Measurements from ENCODE around the gene SLC25A40. TPM values are rescaled to one million over a fixed set of nuclear protein-coding genes. Genes with fewer than 3 reads are reported as not detected.
A peak's percentile ranks its signal among the peaks of the same experiment; 100 is the strongest.
"Not testable (repeated sequence)": the region's sequence is repeated elsewhere in the genome, so short reads cannot be mapped to it uniquely, and the experiment has no call there.

The SLC25A40 gene
- total RNA-seq, 1 donor from 2014 or later = 13.5 TPM

GRCh38 chr7:87875151-87876039, 765 bp downstream of the SLC25A40 start:
- H3K9me3 Mint-ChIP-seq (ENCODE audit: unreplicated experiment) = peaks cover 5% of the 10 kb centered on the region
- TF ChIP-seq, protein P1, sequence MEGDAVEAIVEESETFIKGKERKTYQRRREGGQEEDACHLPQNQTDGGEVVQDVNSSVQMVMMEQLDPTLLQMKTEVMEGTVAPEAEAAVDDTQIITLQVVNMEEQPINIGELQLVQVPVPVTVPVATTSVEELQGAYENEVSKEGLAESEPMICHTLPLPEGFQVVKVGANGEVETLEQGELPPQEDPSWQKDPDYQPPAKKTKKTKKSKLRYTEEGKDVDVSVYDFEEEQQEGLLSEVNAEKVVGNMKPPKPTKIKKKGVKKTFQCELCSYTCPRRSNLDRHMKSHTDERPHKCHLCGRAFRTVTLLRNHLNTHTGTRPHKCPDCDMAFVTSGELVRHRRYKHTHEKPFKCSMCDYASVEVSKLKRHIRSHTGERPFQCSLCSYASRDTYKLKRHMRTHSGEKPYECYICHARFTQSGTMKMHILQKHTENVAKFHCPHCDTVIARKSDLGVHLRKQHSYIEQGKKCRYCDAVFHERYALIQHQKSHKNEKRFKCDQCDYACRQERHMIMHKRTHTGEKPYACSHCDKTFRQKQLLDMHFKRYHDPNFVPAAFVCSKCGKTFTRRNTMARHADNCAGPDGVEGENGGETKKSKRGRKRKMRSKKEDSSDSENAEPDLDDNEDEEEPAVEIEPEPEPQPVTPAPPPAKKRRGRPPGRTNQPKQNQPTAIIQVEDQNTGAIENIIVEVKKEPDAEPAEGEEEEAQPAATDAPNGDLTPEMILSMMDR (IDR thresholded peaks at IDR 0.05; ENCODE audit: partially characterized antibody, unreplicated experiment) = no peak
- H3K4me1 Mint-ChIP-seq (ENCODE audit: low read depth, unreplicated experiment) = peaks cover 4% of the 10 kb centered on the region
- peak overlapping the region; percentile 96 for H3K4me3 Mint-ChIP-seq (ENCODE audit: unreplicated experiment)
- peaks cover 2% of the 10 kb centered on the region for H3K27me3 Mint-ChIP-seq (ENCODE audit: unreplicated experiment)
- DNase-seq = peak; percentile 59
- H3K27ac Mint-ChIP-seq (ENCODE audit: unreplicated experiment) = peak overlapping the region; percentile 49
- peaks cover 6% of the 10 kb centered on the region for H3K36me3 Mint-ChIP-seq (ENCODE audit: unreplicated experiment)

- DNase-seq = no peak
- TF ChIP-seq, protein P1 (IDR thresholded peaks at IDR 0.05; ENCODE audit: partially characterized antibody, unreplicated experiment) = no peak
- no peak overlapping the region for H3K4me3 Mint-ChIP-seq (ENCODE audit: unreplicated experiment)
- H3K27ac Mint-ChIP-seq (ENCODE audit: unreplicated experiment) = no peak overlapping the region
- H3K36me3 Mint-ChIP-seq (ENCODE audit: unreplicated experiment) = peaks cover 6% of the 10 kb centered on the region
- peaks cover 4% of the 10 kb centered on the region for H3K4me1 Mint-ChIP-seq (ENCODE audit: low read depth, unreplicated experiment)
- peaks cover 2% of the 10 kb centered on the region for H3K27me3 Mint-ChIP-seq (ENCODE audit: unreplicated experiment)
- H3K9me3 Mint-ChIP-seq (ENCODE audit: unreplicated experiment) = peaks cover 5% of the 10 kb centered on the region
These were observed 2.1 kb downstream of the SLC25A40 start for GRCh38 chr7:87874066-87874465.

- H3K9me3 Mint-ChIP-seq (ENCODE audit: unreplicated experiment); H3K4me3 Mint-ChIP-seq (ENCODE audit: unreplicated experiment); H3K27me3 Mint-ChIP-seq (ENCODE audit: unreplicated experiment); H3K4me1 Mint-ChIP-seq (ENCODE audit: low read depth, unreplicated experiment); H3K27ac Mint-ChIP-seq (ENCODE audit: unreplicated experiment); H3K36me3 Mint-ChIP-seq (ENCODE audit: unreplicated experiment); DNase-seq: not testable (repeated sequence)
These were observed 2.8 kb downstream of the SLC25A40 start for GRCh38 chr7:87873328-87873727.

DNA sequence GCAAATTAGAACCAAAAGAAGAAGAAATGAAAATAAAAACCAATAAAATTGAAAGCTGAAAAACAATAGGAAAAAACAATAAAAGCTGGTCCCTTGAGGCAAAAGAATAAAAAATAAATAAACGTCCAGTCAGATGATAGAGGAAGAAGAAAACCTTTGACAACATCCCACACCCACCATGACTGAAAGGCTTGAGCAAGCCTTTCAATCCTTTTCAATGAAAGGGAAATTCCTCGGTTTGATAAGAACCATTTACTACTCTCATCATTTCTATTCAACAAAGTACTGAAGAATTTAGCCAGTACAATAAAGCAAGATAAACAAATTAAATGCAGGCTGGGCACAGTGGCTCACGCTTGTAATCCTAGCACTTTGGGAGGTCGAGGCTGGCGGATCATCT, 3.8 kb downstream of the SLC25A40 start:
- no peak overlapping the region for H3K4me3 Mint-ChIP-seq (ENCODE audit: unreplicated experiment)
- H3K9me3 Mint-ChIP-seq (ENCODE audit: unreplicated experiment) = peaks cover 5% of the 10 kb centered on the region
- no peaks in the 10 kb centered on the region for H3K4me1 Mint-ChIP-seq (ENCODE audit: low read depth, unreplicated experiment)
- peaks cover 2% of the 10 kb centered on the region for H3K27me3 Mint-ChIP-seq (ENCODE audit: unreplicated experiment)
- no peak for DNase-seq
- TF ChIP-seq, protein P1 (IDR thresholded peaks at IDR 0.05; ENCODE audit: partially characterized antibody, unreplicated experiment) = no peak
- H3K27ac Mint-ChIP-seq (ENCODE audit: unreplicated experiment) = no peak overlapping the region
- H3K36me3 Mint-ChIP-seq (ENCODE audit: unreplicated experiment) = peaks cover 10% of the 10 kb centered on the region

GRCh38 chr7:87870471-87870870, 5.7 kb downstream of the SLC25A40 start:
- Mint-ChIP-seq H3K4me1 (ENCODE audit: low read depth, unreplicated experiment) (no peaks in the 10 kb centered on the region), H3K36me3 (ENCODE audit: unreplicated experiment) (peaks cover 24% of the 10 kb centered on the region), H3K27me3 (ENCODE audit: unreplicated experiment) (no peaks in the 10 kb centered on the region), H3K4me3 (ENCODE audit: unreplicated experiment) (no peak overlapping the region), H3K27ac (ENCODE audit: unreplicated experiment) (no peak overlapping the region), H3K9me3 (ENCODE audit: unreplicated experiment) (peaks cover 4% of the 10 kb centered on the region)
- TF ChIP-seq, protein P1 (IDR thresholded peaks at IDR 0.05; ENCODE audit: partially characterized antibody, unreplicated experiment) = no peak
- no peak for DNase-seq

DNA sequence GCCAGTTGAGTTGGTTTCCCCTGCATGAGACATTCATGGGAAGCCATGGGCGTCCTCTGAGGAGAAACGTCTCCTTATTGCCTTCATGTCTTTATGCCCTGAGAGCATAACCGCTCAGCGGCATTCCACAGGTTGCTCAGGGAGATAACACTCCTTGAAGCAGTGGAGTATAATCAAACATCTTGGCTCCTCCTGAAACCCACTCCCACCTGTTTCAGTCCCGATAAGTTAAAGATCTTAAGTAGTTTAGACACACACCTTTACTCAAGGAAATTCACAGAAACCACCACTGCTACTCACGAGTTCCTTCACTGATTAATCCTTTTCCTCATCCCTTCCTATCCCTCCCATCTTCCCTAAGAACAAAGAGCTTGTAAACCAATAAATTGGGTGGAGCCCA, 9.6 kb downstream of the SLC25A40 start:
- not testable (repeated sequence) for H3K9me3 Mint-ChIP-seq (ENCODE audit: unreplicated experiment); H3K4me1 Mint-ChIP-seq (ENCODE audit: low read depth, unreplicated experiment); DNase-seq; H3K27me3 Mint-ChIP-seq (ENCODE audit: unreplicated experiment); H3K27ac Mint-ChIP-seq (ENCODE audit: unreplicated experiment); H3K4me3 Mint-ChIP-seq (ENCODE audit: unreplicated experiment)
- peaks cover 18% of the 10 kb centered on the region for H3K36me3 Mint-ChIP-seq (ENCODE audit: unreplicated experiment)

Measured in glutamatergic neuron (in vitro differentiated cells).